ENCODE measurements around the gene EPHB1.

EPHB1 gene

DNA sequence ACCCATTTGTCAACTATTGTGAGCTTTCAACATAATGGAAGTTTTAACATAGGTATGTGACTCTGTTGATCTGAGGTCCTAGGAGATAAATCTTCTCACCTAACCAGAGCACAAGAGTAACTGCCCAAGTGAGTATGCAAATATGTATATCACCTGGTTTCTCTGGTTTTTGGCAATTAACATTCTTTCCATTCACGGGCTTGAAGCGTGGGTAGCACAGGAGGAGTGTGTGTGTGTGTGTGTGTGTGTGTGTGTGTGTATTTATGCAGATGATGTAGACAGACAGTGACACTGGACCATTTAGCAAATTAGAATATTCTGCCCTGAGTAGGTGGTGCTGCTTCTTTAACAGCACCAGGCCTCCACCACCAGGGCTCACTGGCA lies 15.0 kb downstream of the EPHB1 start:
- no peak for DNase-seq

DNA sequence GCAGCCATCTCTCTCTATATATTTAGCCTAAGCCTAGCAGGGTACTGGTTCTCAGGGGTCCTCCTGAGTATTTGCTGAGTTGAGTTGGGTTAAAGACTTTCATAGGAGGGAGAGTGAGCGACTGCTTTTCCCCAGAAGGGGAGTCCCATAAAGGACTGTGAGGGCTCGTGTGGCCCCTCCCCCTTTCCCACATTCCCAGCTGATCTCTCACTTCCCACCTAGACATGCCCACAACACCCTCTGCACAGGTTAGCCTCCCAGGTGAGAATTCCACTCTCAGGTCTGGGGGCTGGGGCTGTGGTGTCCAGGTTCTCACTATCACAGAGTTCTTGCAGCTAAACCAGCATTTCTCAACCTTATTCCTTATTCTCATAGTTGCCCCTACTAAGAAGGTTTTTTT lies 15.8 kb downstream of the EPHB1 start:
- no peak for DNase-seq

DNA sequence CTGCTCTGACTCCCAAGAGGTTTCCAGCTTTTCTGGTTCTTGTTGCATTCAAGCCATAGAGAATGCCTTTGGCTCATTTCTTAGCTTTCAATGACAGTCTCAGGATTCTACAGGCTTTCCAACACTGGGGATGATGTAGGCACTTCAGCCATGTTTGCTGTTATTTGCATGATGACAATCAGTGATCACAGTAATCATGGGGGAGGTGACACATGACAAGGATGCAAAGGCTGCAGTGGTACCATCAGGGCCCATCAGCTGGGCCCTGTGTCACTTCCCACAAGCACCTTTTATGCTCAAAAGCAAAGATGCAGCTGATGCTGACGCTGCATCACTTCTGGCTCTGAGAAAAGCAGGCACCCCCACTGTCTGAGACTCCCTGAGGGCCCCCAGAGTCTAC lies 18.6 kb downstream of the EPHB1 start:
- no peak for DNase-seq

DNA sequence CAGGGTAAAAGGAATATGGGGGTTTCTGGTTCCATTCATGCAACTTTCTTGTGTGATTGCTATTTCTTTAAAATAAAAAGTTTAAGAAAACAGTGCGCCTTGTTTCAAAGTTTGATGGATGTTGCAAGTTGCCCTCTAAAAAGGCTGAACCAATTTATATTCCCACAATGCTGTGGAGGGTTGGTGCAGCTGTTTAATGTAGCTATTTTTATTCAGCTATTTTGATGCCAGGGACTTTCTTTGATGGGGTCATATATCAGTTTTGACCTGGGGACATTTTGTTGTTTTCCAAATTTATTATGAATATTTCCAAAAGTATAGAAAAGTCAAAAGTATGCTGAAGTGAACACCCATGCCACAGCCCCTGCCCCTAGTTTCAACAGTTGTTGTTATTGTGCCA lies 20.5 kb downstream of the EPHB1 start:
- no peak for DNase-seq

DNA sequence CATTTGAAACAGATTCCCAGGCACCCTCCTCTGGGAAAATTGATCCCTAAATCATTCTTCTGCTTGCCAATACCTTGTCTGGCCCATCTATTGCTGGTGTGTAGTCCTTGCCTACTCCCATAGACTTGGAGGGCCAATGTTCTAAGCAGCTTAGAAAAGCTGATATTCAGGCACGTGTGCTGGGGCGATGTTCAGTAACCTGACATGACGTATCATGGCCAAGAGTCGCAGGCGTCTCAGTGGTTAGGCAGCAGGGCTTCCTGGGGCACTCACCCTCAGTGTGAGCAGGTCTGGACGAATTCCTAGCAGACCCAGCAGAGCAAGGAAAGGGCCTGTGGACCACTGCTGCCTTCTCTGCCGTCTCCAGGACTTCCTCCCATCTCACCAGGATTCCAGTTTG lies 21.6 kb downstream of the EPHB1 start:
- DNase-seq = no peak

DNA sequence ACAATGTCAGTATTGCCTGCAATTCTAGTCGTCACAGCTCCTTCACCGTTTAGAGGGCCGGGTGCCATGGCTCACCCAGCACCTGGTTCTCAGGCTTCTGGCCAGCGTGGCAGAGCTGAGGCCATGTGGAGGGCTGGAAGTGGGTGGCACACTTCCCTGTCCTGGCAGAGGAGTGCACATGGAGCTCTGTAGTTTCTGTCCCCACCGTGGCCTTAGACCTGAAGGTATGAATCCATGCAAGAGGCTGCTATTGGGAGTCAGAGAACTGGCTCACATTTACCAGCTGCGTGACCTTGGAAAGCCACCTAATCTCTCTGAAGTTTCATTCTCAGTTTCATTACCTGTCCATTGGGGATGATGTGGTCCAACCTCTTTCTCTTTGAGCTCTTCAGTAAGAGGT lies 22.2 kb downstream of the EPHB1 start:
- no peak for DNase-seq

DNA sequence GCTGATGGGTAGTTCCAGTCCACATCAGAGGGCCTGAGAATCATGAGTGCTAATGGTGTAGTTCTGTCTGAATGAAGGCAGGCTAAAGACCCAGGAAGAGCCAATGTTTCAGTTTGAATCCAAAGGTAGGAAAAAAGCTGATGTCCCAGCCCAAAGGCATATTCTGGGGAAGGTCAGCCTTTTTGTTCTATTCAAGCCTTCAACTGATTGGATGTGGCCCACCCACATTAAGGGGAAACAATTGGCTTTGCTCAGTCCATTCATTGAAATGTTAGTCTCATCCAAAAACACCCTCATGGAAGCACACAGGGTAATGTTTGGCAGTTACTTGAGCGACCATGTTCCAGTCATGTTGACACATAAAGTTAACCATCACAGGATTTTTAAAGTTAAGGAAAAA lies 25.9 kb downstream of the EPHB1 start:
- DNase-seq = no peak

DNA sequence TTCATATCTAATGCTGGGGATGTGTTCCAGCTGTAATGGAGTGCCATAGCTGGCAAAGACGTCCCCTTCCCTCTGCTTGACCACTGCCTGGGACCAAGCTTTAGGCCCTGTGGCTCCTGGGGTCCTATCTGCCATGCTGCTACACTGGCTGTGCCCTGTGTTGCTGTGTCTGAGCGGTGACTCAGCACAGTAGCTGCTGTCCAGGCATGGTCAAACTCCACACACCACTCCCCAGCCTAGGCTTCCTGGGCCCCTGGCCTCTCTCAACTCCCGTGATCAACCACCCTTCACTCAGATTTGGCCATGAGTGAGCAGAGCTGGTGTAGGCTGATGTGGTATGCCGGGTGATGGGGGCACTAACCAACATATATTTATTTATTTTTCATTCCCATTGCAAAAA lies 27.0 kb downstream of the EPHB1 start:
- no peak for DNase-seq

DNA sequence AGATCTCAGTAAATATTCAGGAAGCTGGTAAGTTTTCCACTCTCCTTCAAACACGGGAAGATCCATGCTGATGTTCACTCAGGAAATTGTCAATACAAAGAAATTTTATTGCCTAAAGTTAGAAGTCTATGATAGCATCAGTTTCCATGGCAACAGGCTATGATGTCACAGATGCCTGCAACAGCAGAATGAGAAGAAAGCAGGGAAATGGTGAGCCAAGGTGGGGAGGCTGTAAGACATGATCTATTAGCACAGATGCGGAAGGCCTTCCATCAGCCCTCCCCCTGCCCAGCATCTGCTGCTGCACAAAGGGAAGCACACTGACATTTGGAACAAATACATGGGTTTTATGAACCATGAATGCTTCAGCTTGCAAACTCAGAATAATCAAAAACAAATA lies 28.6 kb downstream of the EPHB1 start:
- DNase-seq = no peak

DNA sequence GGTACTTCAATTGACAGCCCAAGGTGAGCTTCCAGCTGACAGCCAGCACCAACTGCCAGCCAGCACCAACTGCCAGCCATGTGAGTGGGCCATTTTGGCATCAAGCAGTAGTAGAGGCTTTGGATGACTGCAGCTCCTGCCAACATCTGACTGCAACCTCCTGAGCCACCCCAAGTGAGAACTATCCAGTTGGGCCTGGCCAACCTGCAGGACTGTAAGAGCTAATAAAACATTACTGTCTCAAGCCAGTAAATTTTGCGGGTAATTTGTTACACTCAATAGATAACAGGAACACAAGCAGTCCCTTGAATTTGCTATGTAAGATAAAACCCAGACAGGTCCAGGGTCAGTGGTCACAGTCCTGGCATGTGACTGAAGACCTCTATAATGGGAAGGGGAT lies 29.7 kb downstream of the EPHB1 start:
- no peak for DNase-seq

DNA sequence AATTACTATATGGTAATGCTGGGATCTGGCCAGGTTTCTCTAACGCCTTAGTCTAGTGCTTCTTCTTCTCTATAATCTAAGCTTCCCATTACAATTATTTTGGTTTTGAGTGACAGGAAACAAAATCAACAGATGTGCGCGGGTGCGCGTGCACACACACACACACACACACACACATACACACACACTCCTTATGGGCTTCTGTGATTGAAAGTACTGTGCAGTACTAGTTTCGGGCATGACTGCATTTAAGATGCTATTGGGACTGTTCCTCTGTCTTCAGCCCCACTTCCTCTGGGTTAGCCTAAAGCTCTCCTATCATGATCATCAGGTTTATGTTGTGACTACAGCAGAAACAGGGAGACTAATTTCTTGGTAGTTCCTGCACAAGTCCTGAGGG lies 32.2 kb downstream of the EPHB1 start:
- no peak for DNase-seq

DNA sequence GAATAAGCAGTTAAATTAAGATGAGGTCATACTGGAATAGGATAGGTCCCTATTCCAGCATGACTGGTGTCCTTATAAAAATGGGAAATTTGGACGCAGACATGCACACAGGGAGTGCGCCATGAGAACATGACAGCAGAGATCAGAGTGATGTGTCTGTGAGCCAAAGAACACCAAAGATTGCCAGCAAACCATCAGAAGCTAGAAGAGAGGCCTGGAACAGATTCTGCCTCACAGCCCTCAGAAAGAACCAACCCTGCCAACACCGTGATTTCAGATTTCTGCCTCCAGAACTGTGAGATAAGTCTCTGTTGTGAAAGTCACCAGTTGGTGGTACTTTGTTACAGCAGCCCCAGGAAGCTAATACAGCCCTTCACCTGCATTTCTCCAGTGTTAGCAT lies 34.7 kb downstream of the EPHB1 start:
- no peak for DNase-seq

DNA sequence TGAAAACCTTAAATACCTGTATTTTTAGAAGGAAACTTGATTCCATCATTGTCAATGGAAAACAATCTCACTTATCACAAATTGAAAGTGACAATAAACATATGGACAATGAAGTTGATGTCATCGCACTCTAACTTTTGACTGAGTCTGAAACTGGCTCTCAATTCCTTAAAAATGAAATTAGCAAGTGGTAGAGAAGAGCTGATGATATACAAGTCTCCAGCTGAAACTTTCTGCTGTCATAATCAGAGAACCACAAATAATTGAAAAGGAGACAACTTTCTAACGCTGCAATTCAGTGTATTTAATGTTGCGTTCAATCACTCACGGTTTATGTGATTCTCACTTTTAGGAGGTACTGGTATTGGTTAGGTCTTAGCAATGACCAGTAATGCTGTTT lies 37.5 kb downstream of the EPHB1 start:
- DNase-seq = no peak

DNA sequence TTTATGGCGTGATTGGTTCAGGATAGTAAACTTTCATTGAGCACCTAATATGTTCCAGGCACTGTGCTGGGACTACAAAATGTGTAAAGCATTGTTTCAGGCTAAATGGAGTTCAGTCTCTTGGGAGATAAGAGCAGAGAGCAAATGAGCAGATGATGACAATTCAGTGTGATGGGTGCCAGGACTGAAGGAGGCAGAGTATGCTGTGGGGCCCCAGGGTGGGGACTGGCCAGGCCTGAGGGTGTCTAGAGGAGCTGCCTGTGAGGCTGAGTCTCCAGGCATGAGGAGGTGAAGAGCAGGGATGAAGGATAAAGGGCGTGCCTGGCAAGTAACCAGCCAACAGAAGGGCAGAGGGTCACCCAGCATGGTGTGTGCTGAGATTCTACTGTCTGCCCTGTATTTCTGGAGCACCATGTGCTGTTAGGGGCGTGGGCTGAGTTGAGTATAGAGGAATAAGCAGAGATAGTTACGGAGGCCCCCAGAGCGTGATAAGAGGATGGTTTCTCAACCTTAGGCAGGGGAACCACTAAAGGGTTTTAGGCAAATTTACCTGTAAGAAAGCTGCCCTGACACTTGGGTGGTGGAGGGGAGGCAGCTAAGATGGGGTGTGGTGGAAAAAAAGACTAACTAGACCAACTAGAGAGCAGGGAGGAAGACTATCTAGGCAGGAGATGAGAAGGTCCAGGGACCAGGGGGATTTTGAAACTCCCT lies 38.5 kb downstream of the EPHB1 start:
- no peak for DNase-seq

DNA sequence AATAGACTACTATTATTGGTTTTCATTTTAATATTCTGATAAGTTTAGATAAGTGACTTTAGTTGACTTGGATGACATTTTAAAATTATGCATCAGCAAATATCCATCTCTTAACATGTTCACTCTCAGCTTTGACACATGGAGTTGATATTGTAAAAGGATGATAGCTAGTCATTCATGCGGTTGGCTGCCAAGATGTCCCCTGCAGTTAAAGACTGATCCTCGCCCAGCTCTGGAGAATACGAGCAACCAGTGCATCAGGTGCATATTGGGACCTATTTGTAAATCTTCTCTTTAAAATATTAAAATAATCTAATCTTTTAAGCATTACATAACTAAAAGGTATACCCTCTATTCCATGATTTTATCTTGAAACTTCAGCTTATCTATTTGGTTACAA lies 41.9 kb downstream of the EPHB1 start:
- DNase-seq = no peak

DNA sequence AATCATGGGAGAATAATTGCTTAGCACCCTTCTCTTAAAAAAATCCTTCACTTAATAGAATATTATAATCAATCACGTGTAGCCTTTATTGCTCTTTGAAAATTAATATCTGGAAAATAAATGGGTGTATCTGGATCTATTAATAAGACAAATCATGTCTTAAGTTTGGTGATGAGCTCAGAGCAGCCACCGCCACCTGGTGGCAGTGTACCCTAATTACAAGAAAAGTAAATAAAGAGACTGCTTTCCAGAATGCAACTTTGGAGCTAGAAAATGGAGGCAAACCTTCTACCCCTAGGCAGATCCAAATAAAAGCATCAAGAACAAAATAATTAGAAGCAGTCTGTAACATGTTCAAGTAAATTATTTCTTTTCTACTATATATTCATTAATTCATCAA lies 43.5 kb downstream of the EPHB1 start:
- DNase-seq = no peak

DNA sequence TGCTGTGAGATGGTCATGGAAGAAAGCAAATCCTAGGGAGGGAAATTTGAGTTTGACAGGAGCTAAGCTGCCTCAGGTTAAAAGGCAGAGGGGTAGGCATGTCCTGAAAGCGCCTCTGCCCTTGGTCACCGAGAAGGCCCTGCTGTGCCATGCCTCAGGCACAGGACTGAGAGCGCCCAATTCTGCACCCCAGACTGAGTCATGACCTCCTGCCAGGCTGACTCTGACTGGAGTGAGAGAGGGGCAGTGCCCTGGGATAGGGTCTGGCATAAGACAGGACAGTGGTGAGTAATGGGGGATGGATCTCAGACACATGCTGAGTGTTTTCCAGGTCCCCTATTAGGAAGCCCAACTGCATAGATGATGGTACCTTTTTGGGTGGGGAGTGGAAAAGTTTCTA lies 44.4 kb downstream of the EPHB1 start:
- no peak for DNase-seq

DNA sequence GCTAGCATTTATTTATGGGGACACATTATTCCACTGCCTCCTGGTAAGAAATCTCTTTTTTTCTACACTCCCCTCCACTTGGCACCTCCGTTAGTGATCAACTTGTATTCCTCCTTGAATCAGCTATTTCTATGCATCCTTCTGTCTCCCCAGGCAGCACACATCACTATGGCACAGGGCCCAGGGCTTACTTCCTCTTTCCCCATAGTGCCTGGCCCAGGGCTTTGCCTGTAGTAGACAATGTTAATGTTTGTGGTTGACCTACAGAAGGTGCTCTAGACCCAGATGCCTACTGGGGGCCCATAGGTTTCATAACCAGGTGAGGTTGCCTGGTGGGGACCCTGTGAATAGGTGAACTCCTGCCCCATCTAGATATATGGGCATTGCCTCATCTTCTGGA lies 44.9 kb downstream of the EPHB1 start:
- DNase-seq = no peak

DNA sequence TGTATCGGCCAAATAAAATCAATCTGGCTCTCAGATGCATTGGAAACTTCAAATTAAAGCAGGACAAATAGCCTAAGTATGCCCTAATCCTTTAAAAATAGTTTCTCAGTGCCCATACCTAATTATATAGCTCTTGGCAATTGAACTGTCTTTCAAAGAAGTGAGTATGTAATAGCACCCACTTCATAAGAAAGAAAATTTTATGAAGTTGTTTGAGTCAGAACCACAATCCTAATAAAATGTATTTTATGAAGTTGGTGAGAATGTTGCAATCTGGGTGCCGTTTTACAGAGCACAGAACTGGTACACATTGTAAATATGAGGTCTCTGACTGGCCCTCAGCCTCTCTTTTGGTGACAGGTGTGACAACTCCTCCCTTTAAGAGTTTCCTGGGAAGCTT lies 45.4 kb downstream of the EPHB1 start:
- DNase-seq = no peak

DNA sequence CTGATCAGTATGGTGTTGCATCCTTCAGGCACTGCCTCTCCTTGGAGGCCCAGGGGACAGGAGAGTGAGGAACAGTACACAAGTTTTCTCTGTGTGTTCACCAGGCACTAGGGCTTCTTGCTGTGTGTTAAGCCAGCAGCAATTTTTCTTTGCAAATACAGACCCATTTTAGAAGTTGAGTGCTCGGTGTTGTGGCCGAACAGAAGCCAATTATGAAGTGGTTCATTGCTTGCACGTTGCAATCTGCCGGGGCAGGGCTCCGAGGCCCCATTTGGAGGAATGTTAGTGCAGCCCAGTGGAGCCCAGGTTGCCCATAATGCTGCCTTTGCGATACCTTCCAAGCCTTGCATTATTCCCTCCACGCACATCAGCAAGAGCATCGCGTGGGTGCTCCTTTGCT lies 51.0 kb downstream of the EPHB1 start:
- DNase-seq = no peak

DNA sequence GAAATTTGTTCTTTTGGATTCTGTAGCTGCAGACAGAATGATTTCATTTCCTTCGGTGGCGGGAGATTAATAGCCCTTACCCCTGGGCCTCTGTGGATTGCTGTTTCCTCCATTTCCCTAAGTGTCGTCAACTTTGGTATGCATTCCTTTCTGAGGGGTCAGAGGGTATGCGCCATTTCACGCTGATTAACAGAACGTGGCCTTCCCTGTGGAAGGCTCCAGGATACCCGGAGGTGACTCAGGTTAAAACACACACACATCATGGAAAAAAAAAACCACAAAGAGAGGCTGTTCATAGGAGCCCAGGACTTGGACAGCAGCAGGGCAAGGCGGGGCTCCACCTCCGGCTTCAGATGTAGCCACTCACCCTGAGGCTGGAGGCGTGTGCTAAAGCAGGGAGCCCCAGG lies 51.9 kb downstream of the EPHB1 start:
- no peak for DNase-seq

DNA sequence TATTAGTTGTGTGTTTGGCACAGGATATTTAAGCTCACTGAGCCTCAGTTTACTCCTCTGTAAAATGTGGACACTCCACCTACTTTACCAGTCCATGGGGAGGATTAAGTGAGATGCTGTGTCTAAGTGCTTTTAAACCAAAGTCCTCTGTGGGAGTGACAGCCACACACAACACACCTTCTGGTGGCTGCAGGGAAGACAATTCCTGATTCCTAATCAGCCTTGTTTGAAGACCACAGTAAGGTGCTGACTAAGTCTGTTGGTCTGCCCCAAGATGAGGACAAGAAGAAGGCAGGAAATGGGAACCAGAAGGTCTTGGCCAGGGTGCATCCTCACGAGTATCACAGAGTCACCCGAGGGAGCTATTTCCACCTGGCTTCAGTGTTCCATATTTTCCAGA lies 52.3 kb downstream of the EPHB1 start:
- no peak for DNase-seq

DNA sequence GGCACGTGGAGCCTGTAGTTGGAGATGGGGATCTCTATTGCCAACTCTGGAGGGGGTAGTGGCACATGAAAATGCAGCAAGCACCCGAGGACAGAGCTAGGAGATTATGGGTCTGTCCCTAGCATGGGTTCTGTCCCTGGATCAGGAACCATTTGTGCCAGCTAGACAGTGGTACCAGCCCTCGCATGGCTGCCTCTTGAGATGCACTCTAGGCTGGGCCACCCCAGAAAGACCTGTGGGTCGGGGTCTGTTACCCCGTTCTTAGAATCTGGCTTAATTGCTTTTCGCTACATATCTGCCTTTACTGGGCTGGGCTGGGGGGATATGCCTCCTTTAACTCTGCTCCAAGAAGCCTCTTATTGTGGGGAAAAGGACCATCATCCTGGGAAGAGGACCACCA lies 54.5 kb downstream of the EPHB1 start:
- DNase-seq = no peak

DNA sequence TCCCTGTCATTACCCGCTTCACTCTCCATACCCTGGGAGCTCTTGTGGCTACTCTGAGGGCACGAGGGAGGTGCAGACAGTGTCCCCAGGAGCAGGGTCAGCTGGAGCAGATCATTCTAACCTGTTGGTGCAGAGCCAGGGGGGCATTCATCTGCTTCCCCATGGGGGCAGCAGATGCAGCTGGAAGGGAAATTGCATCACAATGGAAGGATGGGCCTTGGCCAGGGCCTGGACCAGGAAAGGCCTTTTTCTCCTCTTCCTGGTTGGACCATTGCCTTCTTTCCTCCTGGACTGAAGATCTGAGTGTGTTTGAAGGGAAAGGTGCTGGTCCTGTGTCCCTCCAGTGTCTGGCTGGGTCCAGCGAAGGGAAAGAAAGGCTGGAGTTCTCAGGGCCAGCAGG lies 55.7 kb downstream of the EPHB1 start:
- DNase-seq = no peak

DNA sequence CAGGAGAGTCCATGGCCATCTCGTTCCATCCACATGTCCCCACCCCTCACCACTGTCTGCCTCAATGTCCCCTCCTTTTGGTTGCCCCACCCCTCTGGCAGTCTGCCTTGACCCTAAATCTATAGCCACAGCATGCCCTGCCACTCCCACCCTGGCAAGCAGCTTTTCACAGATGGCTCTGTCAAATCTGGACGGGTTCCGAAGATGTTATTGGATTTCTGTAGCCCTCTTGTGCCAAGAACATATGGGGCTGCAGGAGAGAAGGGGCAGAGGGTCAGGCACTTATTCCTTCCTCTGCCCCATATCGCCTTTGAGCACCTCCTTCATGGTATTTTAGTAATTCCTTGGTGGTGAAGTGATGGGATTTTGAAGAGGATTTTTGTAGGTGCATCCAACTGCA lies 57.1 kb downstream of the EPHB1 start:
- no peak for DNase-seq

DNA sequence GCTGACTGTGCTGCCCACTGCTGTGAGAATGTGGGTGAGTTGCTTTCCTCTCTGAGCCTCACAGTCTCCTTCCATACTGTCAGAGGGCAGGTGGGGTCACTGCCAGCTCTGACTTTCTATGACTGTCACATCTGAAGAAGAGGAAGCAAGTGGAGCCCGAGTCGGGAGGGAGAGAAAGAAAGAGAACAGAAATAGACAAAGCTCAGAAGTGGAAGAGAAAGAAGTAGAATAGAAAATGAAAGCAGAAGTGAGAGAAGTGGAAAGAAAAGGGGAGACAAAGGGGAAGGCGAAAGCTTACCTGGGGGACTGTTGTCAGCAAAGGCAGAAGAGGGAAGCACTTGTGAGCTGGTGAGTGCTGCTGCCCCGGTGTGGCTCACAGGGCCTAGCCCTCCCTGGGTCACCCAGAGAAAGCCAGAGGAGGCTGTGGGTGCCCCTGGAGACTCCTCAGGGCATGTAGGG lies 57.9 kb downstream of the EPHB1 start:
- no peak for DNase-seq

All from NCI-H1436 treated with DMSO at 0.1 percent for 48 hours (cell line).